Gastrocnemius medialis (tissue), 4 donors: ENCODE data around the gene PCED1B.

Experiments
- CTCF ChIP-seq, 5 experiments: fragments of 450-650 bp in 3 of 5; fragments of 200-600 bp in 2 of 5; sonication (generic) in 2 of 5; IDR thresholded peaks in 4 of 5; conservative IDR thresholded peaks in 1 of 5; 1 replicate in 4 of 5; 2 replicates in 1 of 5; pipeline ENCODE4 v1.5.1; 2016 to 2019; ENCODE audit warnings: antibody characterized with exemption in 5 of 5, mild to moderate bottlenecking in 3 of 5, moderate library complexity in 3 of 5
- POLR2A ChIP-seq, 2 donors: fragments of 450-650 bp; IDR thresholded peaks; one replicate each; pipeline ENCODE4 v1.6.1; 2017; ENCODE audit warnings: antibody characterized with exemption in 2 of 2, mild to moderate bottlenecking in 2 of 2, moderate library complexity in 2 of 2

- TF ChIP-seq CTCF (IDR thresholded peaks at IDR 0.05 in 4 of 5, conservative IDR thresholded peaks at IDR 0.05 in 1 of 5) (no peak), POLR2A (IDR thresholded peaks at IDR 0.05) (no peak)
Observed at GRCh38 chr12:47067771-47068431, 11.5 kb upstream of the PCED1B start.
